Stimulated activated naive B cell treated with anti-CD40 and anti-IgM and Interleukin-4, amounts not matched to agents 10 μg/mL and 1 μg/mL and 100 μg/mL, for 72 hours (primary cell): ENCODE results near the gene STAG1.
"Not testable (repeated sequence)": the region's sequence is repeated elsewhere in the genome, so short reads cannot be mapped to it uniquely, and the experiment has no call there.

Source experiments
- ATAC-seq, 2 donors: fragments of 150-1000 bp; cut with Tn5 transposase; replicated peaks; 2 replicates each; pipeline ENCODE4 v1.10.0; 2021; ENCODE audit warnings: moderate library complexity in 1 of 2
- DNase-seq: peaks from one replicate; pipeline ENCODE4 v3.0.0; 2021
- H3K27ac Mint-ChIP-seq: one replicate; pipeline ENCODE4 v1.8.0; 2022; ENCODE audit warnings: mild to moderate bottlenecking, mixed read lengths
- H3K27me3 Mint-ChIP-seq, 2 donors: one replicate each; pipeline ENCODE4 v1.8.0; 2022; ENCODE audit warnings: mixed read lengths in 2 of 2
- H3K36me3 Mint-ChIP-seq, 2 donors: one replicate each; pipeline ENCODE4 v1.8.0; 2022; ENCODE audit warnings: mixed read lengths in 2 of 2, mild to moderate bottlenecking in 1 of 2
- H3K4me1 Mint-ChIP-seq, 2 donors: one replicate each; pipeline ENCODE4 v1.8.0; 2022; ENCODE audit warnings: mixed read lengths in 2 of 2, mild to moderate bottlenecking in 1 of 2
- H3K4me3 Mint-ChIP-seq, 2 donors: one replicate each; pipeline ENCODE4 v1.8.0; 2022; ENCODE audit warnings: mild to moderate bottlenecking in 2 of 2, mixed read lengths in 2 of 2, moderate library complexity in 1 of 2
- H3K9me3 Mint-ChIP-seq, 2 donors: one replicate each; pipeline ENCODE4 v1.8.0; 2022; ENCODE audit warnings: mixed read lengths in 2 of 2, mild to moderate bottlenecking in 1 of 2

The STAG1 gene

DNA sequence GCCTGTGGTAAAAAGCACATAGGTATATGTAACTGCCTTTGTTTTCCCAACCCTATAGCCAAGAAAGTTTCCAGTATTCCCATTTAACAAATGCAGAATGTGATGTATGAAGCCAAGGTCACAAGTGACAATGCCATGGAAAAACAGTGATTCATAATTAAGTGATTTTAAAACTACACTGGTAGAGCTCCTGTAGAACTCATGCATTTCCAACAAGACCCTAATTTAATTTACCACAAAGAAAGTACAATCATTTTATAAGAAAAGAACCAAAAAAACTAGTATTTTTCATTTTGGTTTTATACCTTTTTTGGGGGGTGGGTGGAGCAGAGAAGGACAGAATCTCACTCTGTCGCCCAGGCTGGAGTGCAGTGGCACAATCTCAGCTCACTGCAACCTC lies 82.0 kb downstream of the STAG1 start:
- Mint-ChIP-seq H3K4me1 (peaks cover 21 to 52% of the 10 kb centered on the region in 2 donors), H3K4me3 (no peak overlapping the region), H3K27ac (no peak overlapping the region), H3K27me3 (no peaks in the 10 kb centered on the region), H3K9me3 (peaks cover 0 to 1% of the 10 kb centered on the region in 2 donors), H3K36me3 (peaks cover 20 to 23% of the 10 kb centered on the region in 2 donors)
- ATAC-seq (no peak), DNase-seq (no peak)

DNA sequence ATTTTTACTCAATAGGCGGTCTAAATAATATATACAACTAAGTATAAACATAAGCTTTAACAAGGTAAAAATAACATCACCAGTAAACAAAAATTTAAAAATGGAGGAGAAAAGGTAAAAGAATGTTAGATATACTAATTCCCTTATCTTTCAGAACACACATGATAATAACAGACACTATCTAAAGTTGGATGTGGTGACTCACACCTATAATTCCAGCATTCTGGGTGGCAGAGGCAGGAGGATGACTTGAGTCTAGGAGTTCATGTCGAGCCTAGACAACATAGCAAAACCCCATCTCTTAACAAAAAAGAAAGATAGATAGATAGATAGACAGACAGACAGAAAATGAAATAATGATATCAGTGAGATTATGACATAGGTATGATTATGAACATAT lies 85.1 kb downstream of the STAG1 start:
- Mint-ChIP-seq H3K4me3 (no peak overlapping the region), H3K27ac (no peak overlapping the region), H3K36me3 (peaks cover 20 to 23% of the 10 kb centered on the region in 2 donors), H3K4me1 (peaks cover 13 to 47% of the 10 kb centered on the region in 2 donors), H3K27me3 (no peaks in the 10 kb centered on the region), H3K9me3 (peaks cover 0 to 1% of the 10 kb centered on the region in 2 donors)
- no peak for DNase-seq
- ATAC-seq = no peak

DNA sequence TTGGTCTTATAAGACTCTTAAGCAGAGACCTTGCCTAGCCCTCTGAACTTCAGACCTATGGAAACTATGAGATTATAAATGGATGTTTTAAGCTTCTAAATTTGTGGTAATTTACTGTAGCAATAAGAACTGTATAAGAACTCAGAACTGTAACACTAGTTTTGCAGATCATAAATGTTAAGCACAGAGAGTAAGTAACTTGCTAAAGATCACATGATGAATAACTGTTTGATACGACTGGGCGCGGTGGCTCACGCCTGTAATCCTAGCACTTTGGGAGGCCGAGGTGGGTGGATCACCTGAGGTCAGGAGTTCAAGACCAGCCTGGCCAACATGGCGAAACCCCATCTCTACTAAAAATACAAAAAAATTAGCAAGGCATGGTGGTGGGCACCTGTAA lies 85.9 kb downstream of the STAG1 start:
- H3K27ac Mint-ChIP-seq = peak overlapping the region; percentile 65
- DNase-seq, H3K4me3 Mint-ChIP-seq, ATAC-seq, H3K27me3 Mint-ChIP-seq, H3K9me3 Mint-ChIP-seq: not testable (repeated sequence)
- H3K4me1 Mint-ChIP-seq = peaks cover 17 to 49% of the 10 kb centered on the region in 2 donors
- peaks cover 17 to 22% of the 10 kb centered on the region in 2 donors for H3K36me3 Mint-ChIP-seq

DNA sequence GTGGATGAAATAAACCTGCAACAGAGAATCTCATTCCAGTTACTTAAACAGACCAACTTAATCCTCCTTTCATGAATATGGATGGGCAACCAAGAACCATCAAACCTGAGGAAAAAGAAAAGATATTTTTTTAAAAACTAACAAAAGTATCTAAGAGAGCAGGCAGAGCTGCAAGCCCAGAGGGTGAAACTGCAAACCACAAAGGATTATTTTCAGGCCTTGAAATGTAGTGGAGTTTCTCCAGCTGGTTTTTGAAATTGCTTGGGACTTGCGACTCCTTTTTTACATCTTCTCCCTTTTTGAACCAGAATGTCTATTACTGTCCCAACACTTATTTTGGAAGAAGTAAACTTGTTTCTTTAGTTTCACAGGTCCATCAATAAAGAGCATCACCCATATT lies 87.4 kb downstream of the STAG1 start:
- peaks cover 0 to 1% of the 10 kb centered on the region in 2 donors for H3K9me3 Mint-ChIP-seq
- no peak overlapping the region for H3K4me3 Mint-ChIP-seq
- H3K4me1 Mint-ChIP-seq = peaks cover 18 to 49% of the 10 kb centered on the region in 2 donors
- H3K36me3 Mint-ChIP-seq = peaks cover 12 to 23% of the 10 kb centered on the region in 2 donors
- no peak overlapping the region for H3K27ac Mint-ChIP-seq
- DNase-seq (no peak), ATAC-seq (no peak)
- no peaks in the 10 kb centered on the region for H3K27me3 Mint-ChIP-seq

DNA sequence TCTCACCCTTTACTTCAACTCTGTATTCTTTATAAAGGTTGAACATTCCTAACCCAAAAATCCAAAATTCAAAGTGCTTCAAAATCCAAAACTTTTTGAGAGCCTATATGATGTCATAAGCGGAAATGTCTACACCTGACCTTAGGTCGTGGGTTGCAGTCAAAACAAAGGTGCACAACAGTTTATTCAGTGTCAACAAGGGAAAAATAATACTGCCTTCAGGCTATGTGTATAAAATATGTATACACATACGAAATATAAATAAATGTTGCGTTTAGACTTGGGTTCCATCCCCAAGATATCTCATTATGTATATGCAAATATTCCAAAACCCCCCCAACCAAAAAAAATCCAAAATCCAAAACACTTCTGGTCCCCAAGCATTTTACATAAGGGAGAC lies 90.9 kb downstream of the STAG1 start:
- Mint-ChIP-seq H3K4me1 (peaks cover 17 to 44% of the 10 kb centered on the region in 2 donors), H3K9me3 (no peaks in the 10 kb centered on the region), H3K4me3 (no peak overlapping the region), H3K36me3 (peaks cover 4 to 10% of the 10 kb centered on the region in 2 donors), H3K27me3 (no peaks in the 10 kb centered on the region), H3K27ac (no peak overlapping the region)
- DNase-seq = no peak
- ATAC-seq = no peak

DNA sequence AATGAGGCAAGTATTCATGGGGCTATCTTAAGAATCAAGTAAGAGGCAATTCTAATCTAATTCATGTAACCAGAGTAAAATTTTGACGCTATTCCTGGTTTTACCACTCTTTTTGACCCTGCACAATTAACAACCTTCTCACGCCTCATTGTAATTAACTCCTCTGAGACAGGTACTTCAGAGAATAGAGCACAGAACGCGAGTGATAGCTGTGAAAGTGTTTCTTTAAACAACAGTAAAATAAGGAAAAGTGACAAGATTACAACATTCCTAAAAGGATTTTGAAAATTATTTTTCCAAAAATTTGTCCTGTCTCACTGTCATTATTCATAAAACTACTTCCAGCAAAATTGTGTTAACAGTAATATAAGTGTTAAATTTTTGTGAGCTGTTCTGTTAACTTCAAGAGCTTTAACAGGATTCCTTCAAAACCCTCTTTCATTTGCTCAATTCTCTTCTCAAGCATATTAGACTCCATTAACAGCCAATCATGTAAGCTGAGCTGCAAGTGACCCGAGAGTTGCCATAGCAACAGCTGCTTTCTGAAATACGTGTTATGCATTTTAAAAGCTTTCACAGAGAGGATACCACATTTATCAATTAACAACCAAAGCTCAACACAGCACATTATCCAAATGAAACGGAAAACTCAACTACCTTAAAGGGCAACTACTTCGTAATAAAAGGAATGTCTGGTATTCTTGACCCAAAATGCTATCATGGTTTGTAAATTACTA lies 93.1 kb downstream of the STAG1 start:
- Mint-ChIP-seq H3K27ac (no peak overlapping the region), H3K4me1 (peaks cover 11 to 34% of the 10 kb centered on the region in 2 donors), H3K27me3 (no peaks in the 10 kb centered on the region), H3K36me3 (peaks cover 15 to 23% of the 10 kb centered on the region in 2 donors), H3K4me3 (no peak overlapping the region), H3K9me3 (peaks cover 0 to 7% of the 10 kb centered on the region in 2 donors)
- DNase-seq (no peak), ATAC-seq (no peak)

DNA sequence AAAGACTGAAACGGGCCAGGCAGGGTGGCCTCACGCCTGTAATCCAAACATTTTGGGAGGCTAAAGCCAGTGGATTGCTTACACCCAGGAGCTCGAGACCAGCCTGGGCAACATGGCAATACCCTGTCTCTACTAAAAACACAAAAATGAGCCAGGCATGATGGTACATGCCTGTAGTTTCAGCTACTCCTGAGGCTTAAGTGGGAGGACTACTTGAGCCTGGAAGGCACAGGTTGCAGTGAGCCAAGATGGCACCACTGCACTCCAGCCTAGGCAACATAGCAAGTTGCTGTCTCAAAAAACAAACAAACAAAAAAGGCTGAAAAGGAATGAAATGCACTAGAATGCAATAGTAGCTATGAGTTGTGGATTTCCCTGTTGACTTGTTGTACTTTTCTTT lies 94.7 kb downstream of the STAG1 start:
- peaks cover 0 to 7% of the 10 kb centered on the region in 2 donors for H3K9me3 Mint-ChIP-seq
- H3K27ac Mint-ChIP-seq = no peak overlapping the region
- DNase-seq (no peak), ATAC-seq (no peak)
- no peaks in the 10 kb centered on the region for H3K27me3 Mint-ChIP-seq
- peaks cover 9 to 27% of the 10 kb centered on the region in 2 donors for H3K4me1 Mint-ChIP-seq
- peaks cover 27 to 30% of the 10 kb centered on the region in 2 donors for H3K36me3 Mint-ChIP-seq
- no peak overlapping the region for H3K4me3 Mint-ChIP-seq

DNA sequence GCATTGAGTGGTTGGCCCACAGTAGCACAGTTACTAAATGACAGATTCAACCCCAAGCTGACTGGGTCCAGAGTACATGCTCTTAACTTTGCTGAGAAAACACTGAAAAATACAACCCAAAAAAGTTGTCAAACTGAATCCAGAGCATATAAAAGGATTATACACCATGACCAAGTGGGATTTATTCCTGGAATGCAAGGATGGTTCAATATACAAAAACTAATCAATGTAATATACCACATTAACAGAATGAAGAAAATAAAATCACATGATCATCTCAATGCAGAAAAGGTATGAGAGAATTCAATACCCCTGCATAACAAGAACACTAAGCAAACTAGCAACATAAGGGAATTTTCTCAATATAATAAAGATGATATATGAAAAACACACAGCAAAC lies 98.5 kb downstream of the STAG1 start:
- ATAC-seq (no peak), DNase-seq (no peak)
- no peak overlapping the region for H3K27ac Mint-ChIP-seq
- H3K4me1 Mint-ChIP-seq = peaks cover 8 to 31% of the 10 kb centered on the region in 2 donors
- peaks cover 34 to 37% of the 10 kb centered on the region in 2 donors for H3K36me3 Mint-ChIP-seq
- peaks cover 0 to 9% of the 10 kb centered on the region in 2 donors for H3K9me3 Mint-ChIP-seq
- H3K4me3 Mint-ChIP-seq = no peak overlapping the region
- no peaks in the 10 kb centered on the region for H3K27me3 Mint-ChIP-seq

DNA sequence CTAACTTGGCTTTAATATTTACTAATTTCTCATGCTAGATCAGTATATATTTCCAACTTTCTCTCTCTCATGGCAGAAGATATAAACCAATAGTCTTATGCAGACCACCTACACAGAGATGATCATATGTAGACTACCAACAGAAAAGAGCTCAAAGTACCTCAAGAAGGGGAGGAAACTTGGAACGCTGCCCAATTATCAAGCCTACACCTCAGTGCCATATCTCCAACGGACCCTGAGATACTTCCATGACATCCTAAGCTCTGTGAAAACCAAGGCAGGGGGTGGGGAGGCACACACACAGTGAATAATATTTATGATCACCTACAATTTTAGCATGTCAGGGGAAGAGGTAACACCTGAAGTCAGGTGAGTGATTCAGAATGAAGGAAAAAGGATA lies 100.6 kb downstream of the STAG1 start:
- ATAC-seq = no peak
- no peaks in the 10 kb centered on the region for H3K27me3 Mint-ChIP-seq

DNA sequence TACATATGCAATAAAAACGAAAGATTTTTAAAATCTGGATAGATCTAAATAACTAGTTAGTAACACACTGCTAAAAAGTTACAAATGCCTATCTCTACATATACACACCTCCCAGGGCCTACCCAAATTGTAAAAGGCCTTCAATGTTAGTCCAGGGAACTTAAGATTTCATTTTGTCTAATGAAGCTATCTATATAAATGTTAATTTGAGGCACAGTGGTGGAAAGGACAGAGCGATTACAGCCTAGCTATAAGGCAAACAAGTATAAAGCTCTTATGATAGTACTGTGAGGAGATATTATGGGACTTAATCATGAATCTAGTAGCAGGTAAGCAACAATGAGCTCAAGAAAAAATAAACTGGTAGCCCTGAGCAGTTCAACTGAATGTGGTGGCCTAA lies 101.7 kb downstream of the STAG1 start:
- no peaks in the 10 kb centered on the region for H3K27me3 Mint-ChIP-seq
- DNase-seq (no peak), ATAC-seq (no peak)
- H3K9me3 Mint-ChIP-seq = peaks cover 0 to 9% of the 10 kb centered on the region in 2 donors
- no peak overlapping the region for H3K4me3 Mint-ChIP-seq
- H3K36me3 Mint-ChIP-seq = peaks cover 30 to 34% of the 10 kb centered on the region in 2 donors
- H3K27ac Mint-ChIP-seq = no peak overlapping the region
- H3K4me1 Mint-ChIP-seq = peaks cover 24 to 54% of the 10 kb centered on the region in 2 donors

More for the DNA sequence above, 100.6 kb downstream of the STAG1 start:
- no peak for DNase-seq
- peaks cover 0 to 9% of the 10 kb centered on the region in 2 donors for H3K9me3 Mint-ChIP-seq
- no peak overlapping the region for H3K4me3 Mint-ChIP-seq
- H3K4me1 Mint-ChIP-seq = peaks cover 16 to 43% of the 10 kb centered on the region in 2 donors
- peaks cover 37% of the 10 kb centered on the region in 2 donors for H3K36me3 Mint-ChIP-seq
- H3K27ac Mint-ChIP-seq = no peak overlapping the region

DNA sequence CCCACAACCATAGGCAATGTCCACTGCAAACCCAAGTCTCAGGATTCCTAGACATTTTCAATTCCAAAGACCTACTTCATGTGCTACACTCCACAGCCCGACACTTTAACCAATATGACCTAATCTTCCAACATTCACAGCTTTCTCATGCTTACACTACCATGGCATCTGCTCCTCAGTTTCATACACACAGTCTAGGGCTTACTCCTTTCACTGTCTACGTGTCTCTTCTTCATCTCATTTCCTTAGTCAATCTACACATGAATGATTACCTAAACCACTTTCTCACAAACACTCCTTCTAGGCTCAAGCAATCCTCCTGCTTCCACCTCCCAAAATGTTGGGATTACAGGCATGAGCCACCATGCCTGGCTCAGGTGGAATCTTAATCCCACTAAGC lies 106.3 kb downstream of the STAG1 start:
- no peak overlapping the region for H3K27ac Mint-ChIP-seq
- H3K4me3 Mint-ChIP-seq = no peak overlapping the region
- no peaks in the 10 kb centered on the region for H3K9me3 Mint-ChIP-seq
- ATAC-seq (no peak), DNase-seq (no peak)
- no peaks in the 10 kb centered on the region for H3K27me3 Mint-ChIP-seq
- peaks cover 12% of the 10 kb centered on the region in 2 donors for H3K36me3 Mint-ChIP-seq
- peaks cover 27 to 55% of the 10 kb centered on the region in 2 donors for H3K4me1 Mint-ChIP-seq

DNA sequence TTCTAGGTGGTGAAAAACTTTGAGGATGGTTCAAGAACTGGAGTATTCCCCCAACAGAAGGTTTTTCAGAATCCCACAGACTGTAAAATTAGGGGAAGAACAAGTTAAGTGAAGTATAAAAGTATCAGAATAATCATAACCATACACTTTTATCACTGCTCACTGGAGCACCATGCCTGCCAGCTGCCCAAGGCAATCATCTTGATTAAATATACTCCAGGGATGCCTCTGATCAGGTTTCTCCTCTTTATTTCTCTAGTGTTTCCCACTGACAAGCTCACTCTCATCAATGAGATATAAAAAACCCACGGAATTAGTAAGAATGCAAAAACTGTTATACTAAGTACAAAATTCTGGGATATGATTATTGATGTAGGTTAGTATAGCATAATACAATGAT lies 108.0 kb downstream of the STAG1 start:
- ATAC-seq (no peak), DNase-seq (no peak)
- peaks cover 27 to 55% of the 10 kb centered on the region in 2 donors for H3K4me1 Mint-ChIP-seq

DNA sequence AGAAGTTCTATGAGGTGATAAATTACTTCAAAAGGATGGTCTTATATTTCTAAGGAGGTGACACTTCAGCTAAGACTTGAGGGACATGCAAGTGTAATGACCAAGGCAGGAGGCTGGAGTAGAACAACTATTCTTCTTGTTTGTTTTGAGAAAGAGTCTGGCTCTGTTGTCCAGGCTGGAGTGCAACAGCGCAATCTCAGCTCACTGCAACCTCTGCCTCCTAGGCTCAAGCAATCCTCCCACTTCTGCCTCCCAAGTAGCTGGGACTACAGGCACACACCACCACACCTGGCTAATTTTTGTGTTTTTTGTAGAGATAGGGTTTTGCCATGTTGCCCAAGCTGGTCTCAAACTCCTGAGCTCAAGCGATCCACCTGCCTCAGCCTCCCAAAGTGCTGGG lies 108.8 kb downstream of the STAG1 start:
- H3K36me3 Mint-ChIP-seq = peaks cover 9 to 13% of the 10 kb centered on the region in 2 donors
- DNase-seq, H3K27me3 Mint-ChIP-seq, ATAC-seq, H3K27ac Mint-ChIP-seq, H3K9me3 Mint-ChIP-seq, H3K4me3 Mint-ChIP-seq: not testable (repeated sequence)
- H3K4me1 Mint-ChIP-seq = peaks cover 21 to 47% of the 10 kb centered on the region in 2 donors

More for the DNA sequence above, 108.0 kb downstream of the STAG1 start:
- no peak overlapping the region for H3K4me3 Mint-ChIP-seq
- no peak overlapping the region for H3K27ac Mint-ChIP-seq
- H3K27me3 Mint-ChIP-seq = no peaks in the 10 kb centered on the region
- no peaks in the 10 kb centered on the region for H3K9me3 Mint-ChIP-seq
- H3K36me3 Mint-ChIP-seq = peaks cover 7 to 9% of the 10 kb centered on the region in 2 donors

DNA sequence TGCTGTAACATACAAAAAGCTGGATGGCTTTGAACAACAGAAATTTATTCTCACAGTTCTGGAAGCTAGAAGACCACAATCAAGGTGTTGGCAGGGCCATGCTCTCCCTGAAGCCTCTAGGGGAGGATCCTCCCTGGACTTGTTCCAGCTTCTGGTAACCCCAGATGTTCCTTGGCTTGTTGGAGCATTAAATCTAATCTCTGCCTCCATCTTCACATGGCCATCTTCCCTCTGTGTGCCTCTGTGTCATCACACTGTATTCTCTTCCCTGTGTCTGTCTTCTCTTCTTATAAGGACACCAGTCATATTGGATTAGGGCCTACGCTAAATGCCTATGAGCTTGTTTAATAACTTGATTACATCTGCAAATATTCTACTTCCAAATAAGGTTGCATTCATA lies 109.5 kb downstream of the STAG1 start:
- ATAC-seq = no peak
- DNase-seq = no peak
- Mint-ChIP-seq H3K4me1 (peaks cover 17 to 42% of the 10 kb centered on the region in 2 donors), H3K9me3 (no peaks in the 10 kb centered on the region), H3K4me3 (no peak overlapping the region), H3K27ac (no peak overlapping the region), H3K27me3 (no peaks in the 10 kb centered on the region), H3K36me3 (peaks cover 9 to 13% of the 10 kb centered on the region in 2 donors)

DNA sequence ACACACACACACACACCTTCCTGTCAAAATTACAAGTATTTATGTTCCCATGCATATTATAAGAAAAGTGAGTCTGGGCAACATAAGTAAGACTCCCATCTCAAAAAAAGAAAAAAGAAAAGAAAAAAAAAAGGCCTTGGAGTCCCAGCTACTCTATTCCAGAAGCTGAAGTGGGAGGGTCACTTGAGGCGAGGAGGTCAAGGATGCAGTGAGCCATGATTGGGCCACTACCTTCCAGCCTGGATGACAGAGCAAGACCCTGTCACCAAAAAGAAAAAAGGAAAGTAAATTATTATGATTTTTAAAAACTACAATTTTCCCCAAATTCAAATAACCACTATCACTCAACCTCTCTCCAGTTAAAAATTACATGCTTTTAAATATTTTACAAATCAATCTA lies 113.1 kb downstream of the STAG1 start:
- Mint-ChIP-seq H3K27ac (no peak overlapping the region), H3K4me3 (no peak overlapping the region), H3K36me3 (peaks cover 11 to 13% of the 10 kb centered on the region in 2 donors), H3K9me3 (peaks cover 2 to 4% of the 10 kb centered on the region in 2 donors), H3K27me3 (no peaks in the 10 kb centered on the region), H3K4me1 (peaks cover 15 to 37% of the 10 kb centered on the region in 2 donors)
- DNase-seq (no peak), ATAC-seq (no peak)
